ENCODE data around the gene STMN3. TPM values are rescaled to one million over a fixed set of nuclear protein-coding genes. Genes with fewer than 3 reads are reported as not detected.

Gene STMN3
- total RNA-seq, 4 donors from 2014 or later, result 0.51 to 1.9 (median 0.88) TPM

DNA sequence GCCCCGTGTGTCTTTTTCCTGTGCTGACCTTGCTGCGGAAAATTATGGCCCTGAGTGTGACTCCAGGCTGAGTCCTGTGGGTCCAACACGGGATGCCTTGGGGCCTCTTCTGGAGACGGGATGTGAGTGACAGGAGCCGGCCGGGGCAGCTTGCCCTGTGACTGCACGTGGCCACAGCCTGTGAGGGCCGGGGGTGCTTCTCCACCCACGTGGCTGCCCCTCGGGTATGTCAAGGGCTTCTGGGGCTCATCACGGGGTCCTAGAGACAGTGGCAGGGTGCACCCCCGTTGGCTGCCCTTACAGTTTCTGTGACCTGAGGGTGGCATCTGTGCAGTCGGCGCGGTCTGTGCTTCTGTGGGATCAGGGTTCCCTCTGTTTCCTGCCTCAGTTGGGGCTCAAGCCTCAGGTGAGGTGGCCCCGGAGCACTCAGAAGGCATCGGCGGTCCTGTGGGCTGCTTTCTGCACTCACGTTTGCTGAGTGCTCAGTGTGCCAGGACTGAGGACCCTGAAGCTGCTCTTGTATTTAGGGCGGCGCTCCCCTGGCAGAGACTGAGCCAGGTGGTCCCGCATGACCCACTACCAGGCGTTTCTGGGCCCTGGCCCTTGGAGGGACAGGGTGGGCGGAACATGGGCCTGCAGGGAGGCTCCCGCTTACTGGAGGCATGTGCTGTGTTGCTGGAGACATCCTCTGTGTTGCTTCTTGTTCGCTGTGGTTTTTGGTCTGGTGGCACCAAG is 10.3 kb upstream of the STMN3 start:
- Histone ChIP-seq H3K4me1 (peaks cover 7 to 11% of the 10 kb centered on the region in 2 donors), H3K9me3 (no peaks in the 10 kb centered on the region), H3K27me3 (no peaks in the 10 kb centered on the region), H3K36me3 (peaks cover 0 to 39% of the 10 kb centered on the region in 2 donors), H3K27ac (no peak overlapping the region), H3K4me3 (no peak overlapping the region)
- in situ Hi-C loops (cut with MboI; ENCODE audit: low sequenced_read_pairs in 4 of 4), result no loop called here
- TF ChIP-seq POLR2A (IDR thresholded peaks at IDR 0.05), result no peak
- TF ChIP-seq, protein P1, sequence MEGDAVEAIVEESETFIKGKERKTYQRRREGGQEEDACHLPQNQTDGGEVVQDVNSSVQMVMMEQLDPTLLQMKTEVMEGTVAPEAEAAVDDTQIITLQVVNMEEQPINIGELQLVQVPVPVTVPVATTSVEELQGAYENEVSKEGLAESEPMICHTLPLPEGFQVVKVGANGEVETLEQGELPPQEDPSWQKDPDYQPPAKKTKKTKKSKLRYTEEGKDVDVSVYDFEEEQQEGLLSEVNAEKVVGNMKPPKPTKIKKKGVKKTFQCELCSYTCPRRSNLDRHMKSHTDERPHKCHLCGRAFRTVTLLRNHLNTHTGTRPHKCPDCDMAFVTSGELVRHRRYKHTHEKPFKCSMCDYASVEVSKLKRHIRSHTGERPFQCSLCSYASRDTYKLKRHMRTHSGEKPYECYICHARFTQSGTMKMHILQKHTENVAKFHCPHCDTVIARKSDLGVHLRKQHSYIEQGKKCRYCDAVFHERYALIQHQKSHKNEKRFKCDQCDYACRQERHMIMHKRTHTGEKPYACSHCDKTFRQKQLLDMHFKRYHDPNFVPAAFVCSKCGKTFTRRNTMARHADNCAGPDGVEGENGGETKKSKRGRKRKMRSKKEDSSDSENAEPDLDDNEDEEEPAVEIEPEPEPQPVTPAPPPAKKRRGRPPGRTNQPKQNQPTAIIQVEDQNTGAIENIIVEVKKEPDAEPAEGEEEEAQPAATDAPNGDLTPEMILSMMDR (IDR thresholded peaks at IDR 0.05 in 4 of 5, conservative IDR thresholded peaks at IDR 0.05 in 1 of 5), result no peak
- intact Hi-C loops (cut with DNase I; ENCODE audit: low total_unique reads), result no loop called here
- ATAC-seq (no peak), DNase-seq (no peak)

DNA sequence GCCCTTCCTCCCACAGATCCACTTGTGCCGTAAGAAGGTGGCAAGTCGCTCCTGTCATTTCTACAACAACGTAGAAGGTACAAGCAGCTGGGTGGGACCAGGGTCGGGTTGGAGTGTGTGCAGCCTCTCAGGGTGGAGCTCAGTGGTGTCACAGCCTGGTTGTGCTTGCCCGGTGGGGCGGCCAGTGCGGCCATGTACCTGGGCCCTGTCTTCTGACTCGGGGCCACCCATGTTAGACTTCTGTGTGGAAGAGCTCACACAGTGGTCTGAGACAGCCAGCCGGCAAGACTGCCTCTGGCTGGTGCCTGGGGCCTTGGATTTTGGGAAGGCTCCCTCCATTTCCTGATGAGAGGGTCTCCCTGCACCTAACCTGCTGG is 9.6 kb upstream of the STMN3 start:
- H3K4me1 ChIP-seq, result peaks cover 7 to 12% of the 10 kb centered on the region in 2 donors
- in situ Hi-C loops (cut with MboI; ENCODE audit: low sequenced_read_pairs in 4 of 4), result no loop called here
- intact Hi-C loops (cut with DNase I; ENCODE audit: low total_unique reads), result no loop called here
- no peak overlapping the region for H3K27ac ChIP-seq
- no peak for DNase-seq
- H3K36me3 ChIP-seq, result peaks cover 0 to 32% of the 10 kb centered on the region in 2 donors
- TF ChIP-seq POLR2A (IDR thresholded peaks at IDR 0.05), result no peak
- TF ChIP-seq, protein P1 (IDR thresholded peaks at IDR 0.05 in 4 of 5, conservative IDR thresholded peaks at IDR 0.05 in 1 of 5), result no peak
- H3K9me3 ChIP-seq, result no peaks in the 10 kb centered on the region
- no peak overlapping the region for H3K4me3 ChIP-seq
- H3K27me3 ChIP-seq, result no peaks in the 10 kb centered on the region
- ATAC-seq, result no peak

DNA sequence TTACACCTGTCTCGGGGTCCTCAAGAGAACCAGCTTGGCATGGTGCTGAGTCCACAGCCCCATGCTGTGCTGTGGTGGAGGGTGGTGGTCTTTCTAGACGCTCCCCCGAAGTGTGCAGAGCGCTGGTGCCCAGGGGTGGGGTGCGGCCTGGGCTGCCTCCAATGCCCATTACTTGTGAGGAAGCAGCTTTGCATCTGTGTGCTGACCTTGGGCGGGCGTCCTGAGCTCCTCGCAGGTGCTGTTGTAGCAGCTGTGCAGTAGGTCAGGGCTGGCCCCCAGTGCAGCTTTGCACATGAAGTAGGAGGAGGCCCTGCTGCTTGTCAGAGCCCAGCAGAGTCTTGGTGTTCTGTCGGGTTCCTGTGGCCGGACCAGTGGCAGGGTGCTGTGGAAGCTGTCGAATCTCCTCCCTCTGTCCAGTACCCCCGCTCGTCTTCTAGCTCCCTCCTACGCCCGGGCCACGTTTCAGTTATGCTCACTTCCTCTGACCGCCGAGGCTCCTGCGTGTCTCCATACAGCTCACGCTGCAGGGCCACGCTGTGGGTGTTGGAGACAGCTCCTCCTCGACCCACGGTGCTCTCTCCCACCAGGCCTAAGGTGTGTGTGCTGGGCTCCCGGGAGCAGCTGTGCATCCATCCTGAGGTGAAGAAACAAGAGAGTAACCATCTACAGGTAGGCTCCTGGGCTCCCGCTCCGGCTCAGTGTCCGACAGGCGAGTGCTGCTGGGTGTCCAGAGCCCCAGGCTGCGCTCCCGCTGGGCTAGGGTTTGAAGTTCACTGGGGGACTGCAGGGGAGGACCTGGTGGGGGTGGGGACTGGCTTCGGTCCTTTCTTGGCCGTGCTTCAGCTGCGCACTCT is 9.0 kb upstream of the STMN3 start:
- no peak overlapping the region for H3K27ac ChIP-seq
- in situ Hi-C loops (cut with MboI; ENCODE audit: low sequenced_read_pairs in 4 of 4) (no loop called here), intact Hi-C loops (cut with DNase I; ENCODE audit: low total_unique reads) (no loop called here)
- DNase-seq (no peak), ATAC-seq (no peak)
- no peaks in the 10 kb centered on the region for H3K27me3 ChIP-seq
- H3K4me3 ChIP-seq, result no peak overlapping the region
- peaks cover 0 to 26% of the 10 kb centered on the region in 2 donors for H3K36me3 ChIP-seq
- no peaks in the 10 kb centered on the region for H3K9me3 ChIP-seq
- peaks cover 12 to 18% of the 10 kb centered on the region in 2 donors for H3K4me1 ChIP-seq
- TF ChIP-seq, protein P1 (IDR thresholded peaks at IDR 0.05 in 4 of 5, conservative IDR thresholded peaks at IDR 0.05 in 1 of 5), result no peak
- no peak for TF ChIP-seq POLR2A (IDR thresholded peaks at IDR 0.05)

DNA sequence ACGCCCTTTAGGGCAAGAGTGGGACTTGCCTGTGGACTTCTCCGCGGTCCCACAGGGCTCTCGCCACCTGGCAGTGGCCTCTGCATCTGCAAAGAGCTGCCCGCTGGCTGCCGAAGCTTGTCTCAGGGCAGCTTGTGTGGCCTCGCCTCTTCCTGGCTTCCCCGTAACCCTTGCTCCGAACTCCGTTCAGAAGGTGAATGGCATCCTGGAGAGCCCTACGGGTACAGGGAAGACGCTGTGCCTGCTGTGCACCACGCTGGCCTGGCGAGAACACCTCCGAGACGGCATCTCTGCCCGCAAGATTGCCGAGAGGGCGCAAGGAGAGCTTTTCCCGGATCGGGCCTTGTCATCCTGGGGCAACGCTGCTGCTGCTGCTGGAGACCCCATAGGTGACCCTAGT is 7.9 kb upstream of the STMN3 start:
- no peak for ATAC-seq
- Histone ChIP-seq H3K9me3 (no peaks in the 10 kb centered on the region), H3K36me3 (peaks cover 0 to 22% of the 10 kb centered on the region in 2 donors), H3K4me3 (no peak overlapping the region), H3K27ac (no peak overlapping the region), H3K4me1 (peaks cover 18 to 22% of the 10 kb centered on the region in 2 donors), H3K27me3 (no peaks in the 10 kb centered on the region)
- in situ Hi-C loops (cut with MboI; ENCODE audit: low sequenced_read_pairs in 4 of 4), result no loop called here
- DNase-seq, result no peak
- intact Hi-C loops (cut with DNase I; ENCODE audit: low total_unique reads), result no loop called here
- no peak for TF ChIP-seq POLR2A (IDR thresholded peaks at IDR 0.05)
- TF ChIP-seq, protein P1 (IDR thresholded peaks at IDR 0.05 in 4 of 5, conservative IDR thresholded peaks at IDR 0.05 in 1 of 5), result no peak

All from gastrocnemius medialis (tissue), 4 donors.